ENCODE results near the gene IL21R.
"Not testable (repeated sequence)": the region's sequence is repeated elsewhere in the genome, so short reads cannot be mapped to it uniquely, and the experiment has no call there.

Gene IL21R

DNA sequence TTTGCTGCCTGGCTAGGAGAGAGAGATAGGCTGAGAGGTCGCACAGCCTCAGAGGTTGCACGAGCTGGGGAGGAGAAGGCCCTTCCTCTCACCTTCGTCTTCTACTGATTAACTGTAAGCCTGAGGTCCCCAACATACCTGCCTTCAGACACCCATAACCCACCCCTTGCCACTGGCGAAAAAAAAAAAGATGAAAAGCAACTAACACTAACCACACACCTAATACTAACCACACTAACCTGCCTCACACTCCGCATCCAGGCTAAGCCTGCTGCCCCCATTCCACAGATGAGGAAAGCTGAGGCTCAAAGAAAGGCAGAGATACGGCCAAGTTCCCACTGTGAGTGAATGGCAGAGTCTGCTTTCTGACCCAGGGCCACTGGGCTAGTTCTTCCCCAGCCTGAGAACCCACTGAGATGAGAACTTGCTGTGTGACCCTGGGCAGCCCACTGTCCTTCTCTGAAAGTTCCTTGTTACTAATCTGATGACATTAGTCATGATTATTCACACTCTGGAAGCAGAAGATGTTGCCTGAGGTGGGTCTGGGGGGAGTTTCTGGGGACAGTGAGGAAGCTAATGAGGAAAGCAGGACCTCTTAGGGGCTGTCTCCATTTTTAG lies 4.6 kb downstream of the IL21R start:
- no peaks in the 10 kb centered on the region for H3K36me3 ChIP-seq (ENCODE audit: control insufficient read depth in 5 of 5, insufficient read depth in 5 of 5, low read length in 5 of 5)
- H3K4me3 ChIP-seq (ENCODE audit: low read depth in 1 of 5, low read length in 5 of 5): no peak overlapping the region
- H3K9ac ChIP-seq (ENCODE audit: low read length in 5 of 5): no peak overlapping the region
- no peak overlapping the region for H3K27ac ChIP-seq (ENCODE audit: low read depth, low read length)
- H3K27me3 ChIP-seq (ENCODE audit: control insufficient read depth in 5 of 5, insufficient read depth in 4 of 5, low read length in 5 of 5): peaks cover 0 to 21% (median 9%) of the 10 kb centered on the region in 5 donors
- no peaks in the 10 kb centered on the region for H3K9me3 ChIP-seq (ENCODE audit: control insufficient read depth in 5 of 5, low read length in 5 of 5)
- H3K4me1 ChIP-seq (ENCODE audit: control insufficient read depth in 5 of 5, insufficient read depth in 5 of 5, low read length in 5 of 5): peaks cover 0 to 30% (median 12%) of the 10 kb centered on the region in 5 donors

DNA sequence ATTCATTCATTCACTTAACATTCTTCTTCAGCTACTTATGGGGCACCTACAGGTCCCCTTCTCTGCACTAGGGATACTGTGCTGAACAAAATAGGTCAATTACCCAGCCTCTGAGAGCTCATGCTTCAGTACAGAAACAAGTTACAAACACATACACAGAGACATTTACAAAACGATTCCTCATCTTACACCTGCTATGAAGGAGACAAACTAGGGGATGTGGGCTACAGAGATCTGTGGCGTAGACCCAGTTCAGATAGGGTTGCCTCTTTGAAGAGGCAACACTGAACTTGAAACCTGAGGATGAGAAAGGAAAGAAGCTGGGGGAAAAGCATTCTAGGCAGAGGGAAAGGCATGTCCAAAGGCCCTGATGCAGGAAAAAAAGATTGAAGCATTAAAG lies 5.2 kb downstream of the IL21R start:
- no peak overlapping the region for H3K9ac ChIP-seq (ENCODE audit: low read length in 5 of 5)
- H3K27me3 ChIP-seq (ENCODE audit: control insufficient read depth in 5 of 5, insufficient read depth in 4 of 5, low read length in 5 of 5): peaks cover 0 to 20% (median 9%) of the 10 kb centered on the region in 5 donors
- H3K9me3 ChIP-seq (ENCODE audit: control insufficient read depth in 5 of 5, low read length in 5 of 5): no peaks in the 10 kb centered on the region
- H3K36me3 ChIP-seq (ENCODE audit: control insufficient read depth in 5 of 5, insufficient read depth in 5 of 5, low read length in 5 of 5): no peaks in the 10 kb centered on the region
- no peak overlapping the region for H3K4me3 ChIP-seq (ENCODE audit: low read depth in 1 of 5, low read length in 5 of 5)
- peaks cover 0 to 25% (median 6%) of the 10 kb centered on the region in 5 donors for H3K4me1 ChIP-seq (ENCODE audit: control insufficient read depth in 5 of 5, insufficient read depth in 5 of 5, low read length in 5 of 5)
- H3K27ac ChIP-seq (ENCODE audit: low read depth, low read length): no peak overlapping the region

DNA sequence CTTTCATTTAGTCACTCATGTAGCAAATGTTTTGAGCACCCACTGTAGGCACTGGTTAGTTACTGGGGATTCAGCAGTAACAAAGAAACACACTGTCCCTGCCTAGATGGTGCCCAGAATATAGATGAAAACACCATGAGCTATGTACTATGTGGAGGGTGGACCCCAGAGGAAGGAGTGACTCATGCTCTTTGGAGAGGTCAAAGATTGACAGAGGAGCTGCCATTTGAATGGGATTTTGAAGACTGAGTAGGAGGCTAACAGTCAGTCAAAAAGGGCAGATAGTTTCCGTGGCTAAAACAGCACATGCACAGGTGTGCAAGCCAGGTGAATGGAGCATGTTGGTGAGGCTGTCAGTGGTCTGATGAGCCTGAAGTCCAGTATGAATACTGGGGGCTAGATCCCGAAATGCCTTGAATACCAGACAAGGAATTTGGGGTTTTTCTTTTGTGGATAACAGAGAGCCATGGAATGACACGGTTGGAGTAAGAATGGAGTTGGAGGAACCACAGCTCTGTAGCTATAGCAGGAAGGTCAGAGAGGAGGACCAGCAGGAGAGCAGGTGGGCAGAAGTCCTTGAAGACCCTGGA lies 6.1 kb downstream of the IL21R start:
- Histone ChIP-seq H3K9me3 (ENCODE audit: control insufficient read depth in 5 of 5, low read length in 5 of 5) (no peaks in the 10 kb centered on the region), H3K9ac (ENCODE audit: low read length in 5 of 5) (no peak overlapping the region), H3K36me3 (ENCODE audit: control insufficient read depth in 5 of 5, insufficient read depth in 5 of 5, low read length in 5 of 5) (no peaks in the 10 kb centered on the region), H3K27ac (ENCODE audit: low read depth, low read length) (no peak overlapping the region), H3K4me3 (ENCODE audit: low read depth in 1 of 5, low read length in 5 of 5) (no peak overlapping the region), H3K4me1 (ENCODE audit: control insufficient read depth in 5 of 5, insufficient read depth in 5 of 5, low read length in 5 of 5) (peaks cover 0 to 15% (median 0%) of the 10 kb centered on the region in 5 donors), H3K27me3 (ENCODE audit: control insufficient read depth in 5 of 5, insufficient read depth in 4 of 5, low read length in 5 of 5) (peaks cover 0 to 14% (median 7%) of the 10 kb centered on the region in 5 donors)

DNA sequence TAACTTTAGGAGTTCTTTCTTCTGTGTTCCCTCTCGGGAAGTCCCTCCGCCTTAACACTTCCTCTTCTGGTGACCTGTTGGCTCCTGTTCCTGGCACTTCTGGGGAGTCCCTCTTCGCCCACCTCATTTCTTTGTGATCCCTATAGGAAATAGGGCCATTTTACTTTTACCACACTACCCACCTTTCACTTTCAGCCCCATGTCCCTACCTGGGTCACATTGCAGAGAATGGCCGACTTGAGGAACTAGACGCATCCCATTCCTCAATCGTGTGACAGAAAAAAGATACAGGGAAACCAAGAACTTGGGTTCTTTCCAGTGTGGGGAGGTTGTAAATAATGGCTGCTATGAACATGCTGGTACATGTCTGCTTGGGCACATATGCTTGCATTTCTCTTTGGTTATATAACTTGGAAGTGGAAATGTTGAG lies 6.6 kb downstream of the IL21R start:
- peaks cover 0 to 12% (median 0%) of the 10 kb centered on the region in 5 donors for H3K4me1 ChIP-seq (ENCODE audit: control insufficient read depth in 5 of 5, insufficient read depth in 5 of 5, low read length in 5 of 5)
- H3K27ac ChIP-seq (ENCODE audit: low read depth, low read length): no peak overlapping the region

DNA sequence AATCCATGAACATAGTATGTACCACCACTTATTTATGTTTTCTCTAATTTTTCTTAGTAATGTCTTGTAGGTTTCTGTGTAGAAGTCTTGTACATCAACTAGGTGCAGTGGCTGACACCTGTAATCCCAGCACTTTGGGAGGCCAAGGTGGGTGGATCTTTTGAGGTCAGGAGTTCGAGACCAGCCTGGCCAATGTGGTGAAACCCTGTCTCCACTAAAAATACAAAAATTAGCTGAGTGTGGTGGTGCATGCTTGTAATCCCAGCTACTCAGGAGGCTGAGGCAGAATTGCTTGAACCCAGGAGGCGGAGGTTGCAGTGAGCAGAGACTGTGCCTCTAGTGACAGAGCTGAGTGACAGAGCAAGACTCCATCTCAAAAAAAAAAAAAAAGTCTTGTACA lies 8.0 kb downstream of the IL21R start:
- H3K9ac ChIP-seq (ENCODE audit: low read length in 5 of 5): not testable (repeated sequence)

More for the DNA sequence above, 6.6 kb downstream of the IL21R start:
- no peak overlapping the region for H3K9ac ChIP-seq (ENCODE audit: low read length in 5 of 5)
- peaks cover 0 to 11% (median 7%) of the 10 kb centered on the region in 5 donors for H3K27me3 ChIP-seq (ENCODE audit: control insufficient read depth in 5 of 5, insufficient read depth in 4 of 5, low read length in 5 of 5)
- no peaks in the 10 kb centered on the region for H3K9me3 ChIP-seq (ENCODE audit: control insufficient read depth in 5 of 5, low read length in 5 of 5)
- no peak overlapping the region for H3K4me3 ChIP-seq (ENCODE audit: low read depth in 1 of 5, low read length in 5 of 5)
- no peaks in the 10 kb centered on the region for H3K36me3 ChIP-seq (ENCODE audit: control insufficient read depth in 5 of 5, insufficient read depth in 5 of 5, low read length in 5 of 5)

DNA sequence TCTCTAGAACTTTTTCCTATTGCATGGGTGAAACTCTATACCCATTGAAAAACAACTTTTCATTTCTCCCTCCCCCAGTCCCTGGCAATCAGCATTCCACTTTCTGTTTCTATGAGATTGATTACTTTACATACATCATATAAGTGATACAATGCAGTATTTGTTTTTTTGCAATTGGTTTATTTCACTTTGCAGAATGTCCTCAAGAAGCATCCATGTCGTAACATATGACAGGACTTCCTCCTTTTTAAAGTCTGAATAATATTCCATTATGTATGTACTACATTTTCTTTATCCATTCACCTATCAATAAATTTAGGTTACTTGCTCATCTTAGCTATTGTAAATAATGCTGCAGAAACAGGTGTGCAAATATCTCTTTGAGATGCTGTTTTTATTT lies 8.8 kb downstream of the IL21R start:
- H3K4me1 ChIP-seq (ENCODE audit: control insufficient read depth in 5 of 5, insufficient read depth in 5 of 5, low read length in 5 of 5): peaks cover 0 to 8% (median 0%) of the 10 kb centered on the region in 5 donors
- H3K4me3 ChIP-seq (ENCODE audit: low read depth in 1 of 5, low read length in 5 of 5): no peak overlapping the region
- no peaks in the 10 kb centered on the region for H3K9me3 ChIP-seq (ENCODE audit: control insufficient read depth in 5 of 5, low read length in 5 of 5)
- peaks cover 0 to 5% (median 0%) of the 10 kb centered on the region in 5 donors for H3K27me3 ChIP-seq (ENCODE audit: control insufficient read depth in 5 of 5, insufficient read depth in 4 of 5, low read length in 5 of 5)
- no peak overlapping the region for H3K27ac ChIP-seq (ENCODE audit: low read depth, low read length)
- no peaks in the 10 kb centered on the region for H3K36me3 ChIP-seq (ENCODE audit: control insufficient read depth in 5 of 5, insufficient read depth in 5 of 5, low read length in 5 of 5)
- H3K9ac ChIP-seq (ENCODE audit: low read length in 5 of 5): no peak overlapping the region

More for the DNA sequence above, 8.0 kb downstream of the IL21R start:
- not testable (repeated sequence) for H3K4me3 ChIP-seq (ENCODE audit: low read depth in 1 of 5, low read length in 5 of 5); H3K9me3 ChIP-seq (ENCODE audit: control insufficient read depth in 5 of 5, low read length in 5 of 5); H3K27ac ChIP-seq (ENCODE audit: low read depth, low read length); H3K36me3 ChIP-seq (ENCODE audit: control insufficient read depth in 5 of 5, insufficient read depth in 5 of 5, low read length in 5 of 5); H3K27me3 ChIP-seq (ENCODE audit: control insufficient read depth in 5 of 5, insufficient read depth in 4 of 5, low read length in 5 of 5); H3K4me1 ChIP-seq (ENCODE audit: control insufficient read depth in 5 of 5, insufficient read depth in 5 of 5, low read length in 5 of 5)

DNA sequence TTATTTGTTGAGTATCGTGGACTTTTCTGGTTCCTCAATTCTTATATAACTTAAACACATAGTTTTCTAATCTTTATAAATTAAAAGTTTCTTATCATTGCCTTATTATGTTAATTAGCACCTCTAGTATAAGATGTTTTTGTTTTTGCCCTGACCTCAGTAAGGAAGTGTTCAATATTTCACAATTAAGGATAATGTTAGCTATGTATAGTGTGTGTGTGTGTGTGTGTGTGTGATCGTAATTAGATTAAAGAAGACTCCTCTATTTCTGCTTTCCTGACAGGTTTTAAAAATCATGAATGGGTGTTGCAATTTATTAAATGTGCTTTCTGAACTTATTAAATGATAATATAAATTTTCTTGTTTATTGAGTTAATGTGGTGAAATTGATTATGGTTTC lies 12.0 kb downstream of the IL21R start:
- Histone ChIP-seq H3K4me1 (ENCODE audit: control insufficient read depth in 5 of 5, insufficient read depth in 5 of 5, low read length in 5 of 5) (no peaks in the 10 kb centered on the region), H3K27me3 (ENCODE audit: control insufficient read depth in 5 of 5, insufficient read depth in 4 of 5, low read length in 5 of 5) (no peaks in the 10 kb centered on the region), H3K27ac (ENCODE audit: low read depth, low read length) (no peak overlapping the region), H3K4me3 (ENCODE audit: low read depth in 1 of 5, low read length in 5 of 5) (no peak overlapping the region), H3K9ac (ENCODE audit: low read length in 5 of 5) (no peak overlapping the region), H3K9me3 (ENCODE audit: control insufficient read depth in 5 of 5, low read length in 5 of 5) (no peaks in the 10 kb centered on the region), H3K36me3 (ENCODE audit: control insufficient read depth in 5 of 5, insufficient read depth in 5 of 5, low read length in 5 of 5) (no peaks in the 10 kb centered on the region)

DNA sequence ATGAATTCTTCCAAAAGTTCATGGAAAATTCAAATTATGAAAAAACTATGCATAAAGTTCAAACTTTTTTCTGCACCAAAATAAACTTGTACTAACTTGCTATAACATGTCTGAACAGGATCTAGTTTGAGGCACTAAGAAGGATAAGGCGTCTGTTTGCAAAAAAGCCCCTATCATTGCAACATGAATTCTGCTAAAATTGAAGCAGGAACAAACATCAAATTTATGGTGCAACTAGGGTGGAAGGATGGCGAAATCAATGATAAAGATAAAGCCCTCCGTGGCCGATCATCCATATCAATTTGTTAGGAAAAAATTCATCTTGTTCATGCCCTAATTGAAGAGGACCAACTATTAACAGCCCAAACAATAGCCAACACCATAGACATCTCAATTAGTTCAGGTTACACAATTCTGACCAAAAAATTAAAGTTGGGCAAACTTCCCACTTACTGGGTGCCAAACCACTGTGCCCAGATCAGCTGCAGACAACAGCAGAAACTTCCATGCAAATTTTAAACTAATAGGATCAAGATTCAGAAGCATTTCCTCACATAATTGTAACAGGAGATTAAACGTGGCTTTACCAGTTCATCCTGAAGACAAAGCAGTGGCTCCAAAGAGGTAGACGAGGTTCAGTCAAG lies 12.9 kb downstream of the IL21R start:
- Histone ChIP-seq H3K4me3 (ENCODE audit: low read depth in 1 of 5, low read length in 5 of 5) (no peak overlapping the region), H3K4me1 (ENCODE audit: control insufficient read depth in 5 of 5, insufficient read depth in 5 of 5, low read length in 5 of 5) (no peaks in the 10 kb centered on the region), H3K27me3 (ENCODE audit: control insufficient read depth in 5 of 5, insufficient read depth in 4 of 5, low read length in 5 of 5) (no peaks in the 10 kb centered on the region), H3K36me3 (ENCODE audit: control insufficient read depth in 5 of 5, insufficient read depth in 5 of 5, low read length in 5 of 5) (no peaks in the 10 kb centered on the region), H3K27ac (ENCODE audit: low read depth, low read length) (no peak overlapping the region), H3K9ac (ENCODE audit: low read length in 5 of 5) (no peak overlapping the region), H3K9me3 (ENCODE audit: control insufficient read depth in 5 of 5, low read length in 5 of 5) (no peaks in the 10 kb centered on the region)

DNA sequence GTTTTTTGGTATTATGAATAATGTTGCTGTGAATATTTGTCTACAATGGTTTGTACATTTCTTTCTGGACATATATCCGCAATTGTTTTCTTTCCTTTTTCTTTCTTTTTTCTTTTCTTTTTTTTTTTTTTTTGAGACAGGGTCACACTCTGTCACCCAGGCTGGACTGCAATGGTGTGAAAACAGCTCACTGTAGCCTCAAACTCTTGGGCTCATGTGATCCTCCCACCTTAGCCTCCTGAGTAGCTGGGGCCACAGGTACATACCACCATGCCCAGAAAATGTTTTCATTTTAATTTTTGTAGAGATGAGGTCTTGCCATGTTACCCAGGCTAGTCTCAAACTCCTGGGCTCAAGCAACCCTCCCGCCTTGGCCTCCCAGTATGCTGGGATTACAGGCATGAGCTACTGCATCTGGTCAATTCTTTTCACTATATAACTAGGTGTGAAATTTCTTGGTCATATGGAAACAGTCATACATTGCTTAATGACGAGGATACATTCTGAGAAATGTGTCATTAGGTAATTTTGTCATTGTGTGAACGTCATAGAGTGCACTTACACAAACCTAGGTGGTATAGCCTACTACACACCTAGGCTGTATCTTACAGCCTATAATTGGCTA lies 15.2 kb downstream of the IL21R start:
- no peaks in the 10 kb centered on the region for H3K36me3 ChIP-seq (ENCODE audit: control insufficient read depth in 5 of 5, insufficient read depth in 5 of 5, low read length in 5 of 5)
- H3K9me3 ChIP-seq (ENCODE audit: control insufficient read depth in 5 of 5, low read length in 5 of 5): peaks cover 0 to 10% (median 4%) of the 10 kb centered on the region in 5 donors
- no peak overlapping the region for H3K9ac ChIP-seq (ENCODE audit: low read length in 5 of 5)
- no peaks in the 10 kb centered on the region for H3K4me1 ChIP-seq (ENCODE audit: control insufficient read depth in 5 of 5, insufficient read depth in 5 of 5, low read length in 5 of 5)
- no peaks in the 10 kb centered on the region for H3K27me3 ChIP-seq (ENCODE audit: control insufficient read depth in 5 of 5, insufficient read depth in 4 of 5, low read length in 5 of 5)
- H3K4me3 ChIP-seq (ENCODE audit: low read depth in 1 of 5, low read length in 5 of 5): no peak overlapping the region
- no peak overlapping the region for H3K27ac ChIP-seq (ENCODE audit: low read depth, low read length)

Measured in subcutaneous abdominal adipose tissue (tissue), 5 donors.